Stimulated activated CD8-positive, alpha-beta memory T cell treated with anti-CD3 and anti-CD28 coated beads, Interleukin-7, amount 100 ng/mL, for 24 hours (primary cell): Measurements from ENCODE around the gene SRF.

Experiments used
- DNase-seq: peaks from one replicate; pipeline ENCODE4 v3.0.0-alpha.2; 2020; ENCODE audit warnings: low read depth

The SRF gene

DNA sequence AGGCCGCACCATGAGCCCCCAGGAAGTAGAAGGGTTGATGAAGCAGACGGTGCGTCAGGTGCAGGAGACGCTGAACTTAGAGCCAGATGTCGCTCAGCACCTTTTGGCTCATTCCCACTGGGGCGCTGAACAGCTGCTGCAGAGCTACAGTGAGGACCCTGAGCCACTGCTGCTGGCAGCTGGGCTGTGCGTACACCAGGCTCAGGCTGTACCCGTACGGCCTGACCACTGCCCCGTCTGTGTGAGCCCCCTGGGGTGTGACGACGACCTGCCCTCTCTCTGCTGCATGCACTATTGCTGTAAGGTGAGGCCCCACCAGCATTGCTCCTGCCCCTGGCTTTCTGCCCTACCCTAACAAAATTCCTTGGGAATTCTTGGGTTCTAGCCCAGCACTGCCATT is 45.1 kb downstream of the SRF start:
- no peak for DNase-seq

DNA sequence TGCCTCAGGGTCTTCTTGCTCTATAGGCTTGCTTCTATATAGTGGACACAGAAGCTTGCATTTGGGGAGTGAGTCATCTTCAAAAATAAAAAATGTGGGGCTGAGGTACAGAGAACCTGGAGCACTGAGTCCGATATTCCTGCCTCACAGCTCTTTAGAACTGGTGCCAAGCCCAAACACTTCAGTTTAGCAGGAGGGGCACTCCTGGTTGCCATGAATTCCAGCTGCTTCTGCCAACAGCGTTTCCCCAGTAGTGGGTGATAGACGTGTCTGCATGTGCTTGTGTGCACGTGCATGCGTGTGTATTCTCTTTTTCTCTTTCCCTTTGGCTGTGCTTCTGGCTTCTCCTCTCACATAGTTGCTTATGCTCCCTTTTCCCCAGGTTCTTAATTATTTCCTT is 46.3 kb downstream of the SRF start:
- DNase-seq: no peak

DNA sequence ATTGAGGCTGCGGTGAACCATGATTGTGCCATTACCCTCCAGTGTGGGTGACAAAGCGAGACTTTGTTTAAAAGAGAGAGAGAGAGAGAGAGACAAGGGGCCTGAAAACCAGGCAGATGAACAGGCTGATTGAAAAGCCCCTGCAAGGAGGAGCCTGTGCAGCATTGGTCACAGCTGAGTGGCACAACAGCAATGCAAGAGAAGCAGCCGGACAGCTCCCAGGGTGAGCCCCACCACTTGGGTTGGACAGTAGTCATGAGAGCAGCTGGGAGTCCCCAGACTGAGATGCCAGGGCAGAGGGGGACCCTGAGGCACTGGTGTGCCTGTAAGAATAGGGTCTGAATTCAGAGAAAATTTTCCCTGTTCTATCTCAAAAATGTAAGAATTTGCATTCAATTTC is 48.0 kb downstream of the SRF start:
- no peak for DNase-seq

DNA sequence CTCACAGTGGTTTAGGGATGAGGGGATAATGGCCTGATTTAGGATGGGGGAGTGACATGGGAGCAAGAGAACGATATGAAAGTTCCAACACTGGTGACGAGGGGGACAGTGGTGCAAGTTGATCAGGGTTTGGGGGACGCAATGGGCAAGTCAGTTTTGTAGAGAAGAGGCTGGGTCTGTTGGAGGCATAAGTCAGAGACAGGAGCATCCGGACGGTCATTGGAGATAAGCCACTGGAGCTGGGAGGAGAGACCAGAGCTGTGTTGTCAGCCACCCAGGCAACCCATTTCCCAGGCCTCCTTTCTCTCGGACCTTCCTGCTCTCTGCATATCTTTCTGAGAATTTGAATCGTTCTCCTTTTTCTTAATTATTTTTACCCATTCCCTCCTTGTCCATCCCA is 48.7 kb downstream of the SRF start:
- no peak for DNase-seq

DNA sequence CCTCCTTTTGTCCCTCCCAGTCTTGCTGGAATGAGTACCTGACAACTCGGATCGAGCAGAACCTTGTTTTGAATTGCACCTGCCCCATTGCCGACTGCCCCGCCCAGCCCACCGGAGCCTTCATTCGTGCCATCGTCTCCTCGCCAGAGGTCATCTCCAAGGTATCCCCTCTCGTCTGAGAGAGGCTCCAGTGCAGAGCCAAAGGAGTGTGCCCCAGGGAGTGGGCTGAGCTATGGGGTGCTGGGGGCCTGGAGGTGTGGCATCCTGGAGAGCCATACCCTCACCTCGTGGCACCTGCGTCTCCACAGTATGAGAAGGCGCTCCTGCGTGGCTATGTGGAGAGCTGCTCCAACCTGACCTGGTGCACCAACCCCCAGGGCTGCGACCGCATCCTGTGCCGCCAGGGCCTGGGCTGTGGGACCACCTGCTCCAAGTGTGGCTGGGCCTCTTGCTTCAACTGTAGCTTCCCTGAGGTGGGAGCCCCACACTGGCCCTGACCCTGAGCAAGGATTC is 49.4 kb downstream of the SRF start:
- DNase-seq: no peak

DNA sequence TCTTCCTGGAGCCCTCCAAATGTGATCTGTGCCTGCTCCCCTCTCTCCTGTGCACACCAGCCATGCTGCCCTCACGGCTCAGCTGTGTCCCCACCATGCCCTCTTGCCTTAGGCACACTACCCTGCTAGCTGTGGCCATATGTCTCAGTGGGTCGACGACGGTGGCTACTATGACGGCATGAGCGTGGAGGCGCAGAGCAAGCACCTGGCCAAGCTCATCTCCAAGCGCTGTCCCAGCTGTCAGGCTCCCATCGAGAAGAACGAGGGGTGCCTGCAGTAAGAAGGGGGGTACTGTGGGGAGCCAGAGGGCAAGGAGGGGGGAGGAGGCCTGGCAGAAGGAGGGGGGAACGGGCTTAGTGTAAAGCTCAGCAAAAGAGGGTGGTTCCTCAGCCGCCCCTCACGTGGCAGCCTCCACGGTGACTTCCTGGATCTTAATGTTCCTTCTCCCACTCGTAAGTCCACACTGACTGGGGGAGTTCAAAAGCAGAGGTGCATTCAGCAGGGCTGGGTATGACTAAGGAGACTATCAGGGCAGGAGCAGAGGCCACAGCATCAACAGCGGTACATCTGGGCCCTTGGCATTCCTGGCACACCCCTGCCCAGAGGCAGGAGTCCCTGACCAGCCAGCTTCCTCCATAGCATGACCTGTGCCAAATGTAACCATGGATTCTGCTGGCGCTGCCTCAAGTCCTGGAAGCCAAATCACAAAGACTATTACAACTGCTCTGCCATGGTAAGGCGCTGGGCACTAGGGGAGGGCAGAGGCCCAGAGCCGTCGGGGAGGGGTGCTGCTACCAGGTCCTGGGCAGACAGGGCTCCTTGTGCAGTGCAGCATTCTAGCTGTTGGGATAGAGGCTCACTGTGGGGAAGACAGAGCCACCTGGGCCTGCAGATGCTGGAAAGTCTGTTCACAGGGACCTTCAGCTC is 50.2 kb downstream of the SRF start:
- no peak for DNase-seq

DNA sequence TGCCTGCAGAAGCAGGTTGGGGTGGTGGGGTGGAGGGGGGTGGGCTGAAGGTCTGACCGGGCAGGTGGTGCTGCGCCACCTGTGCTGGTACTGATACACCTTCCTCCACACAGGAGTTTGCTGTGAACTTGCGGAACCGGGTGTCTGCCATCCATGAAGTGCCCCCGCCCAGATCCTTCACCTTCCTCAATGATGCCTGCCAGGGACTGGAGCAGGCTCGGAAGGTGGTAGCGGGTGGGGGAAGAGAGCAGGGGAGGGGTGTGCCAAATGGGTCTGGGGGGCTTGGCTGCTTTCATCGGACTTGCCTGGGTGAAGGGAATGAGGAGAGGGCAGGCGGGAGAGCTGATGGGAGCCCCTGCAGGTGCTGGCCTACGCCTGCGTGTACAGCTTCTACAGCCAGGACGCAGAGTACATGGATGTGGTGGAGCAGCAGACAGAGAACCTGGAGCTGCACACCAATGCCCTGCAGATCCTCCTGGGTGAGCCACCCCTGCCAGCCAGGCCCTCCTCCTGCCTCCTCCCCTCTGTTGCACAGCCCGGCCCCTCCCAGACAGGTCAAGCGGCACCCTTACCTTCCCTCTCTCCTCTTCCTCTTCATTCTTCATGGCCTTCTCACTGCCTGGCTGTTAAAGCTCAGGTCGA is 51.5 kb downstream of the SRF start:
- no peak for DNase-seq

DNA sequence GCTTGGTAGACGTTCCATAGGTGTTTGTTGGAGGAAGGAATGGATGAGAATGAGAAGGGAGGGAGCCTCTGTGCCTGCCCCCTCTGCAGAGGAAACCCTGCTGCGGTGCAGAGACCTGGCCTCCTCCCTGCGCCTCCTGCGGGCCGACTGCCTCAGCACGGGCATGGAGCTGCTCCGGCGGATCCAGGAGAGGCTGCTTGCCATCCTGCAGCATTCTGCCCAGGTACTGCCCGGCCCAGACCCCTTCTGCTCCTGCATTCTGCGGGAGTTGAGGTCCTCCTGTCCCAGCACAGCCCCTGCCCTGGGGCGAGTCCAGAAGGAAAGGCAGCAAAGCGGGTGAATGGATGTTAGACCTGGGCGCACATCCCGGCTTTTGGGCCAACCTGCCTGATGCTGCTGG is 52.1 kb downstream of the SRF start:
- DNase-seq: no peak

DNA sequence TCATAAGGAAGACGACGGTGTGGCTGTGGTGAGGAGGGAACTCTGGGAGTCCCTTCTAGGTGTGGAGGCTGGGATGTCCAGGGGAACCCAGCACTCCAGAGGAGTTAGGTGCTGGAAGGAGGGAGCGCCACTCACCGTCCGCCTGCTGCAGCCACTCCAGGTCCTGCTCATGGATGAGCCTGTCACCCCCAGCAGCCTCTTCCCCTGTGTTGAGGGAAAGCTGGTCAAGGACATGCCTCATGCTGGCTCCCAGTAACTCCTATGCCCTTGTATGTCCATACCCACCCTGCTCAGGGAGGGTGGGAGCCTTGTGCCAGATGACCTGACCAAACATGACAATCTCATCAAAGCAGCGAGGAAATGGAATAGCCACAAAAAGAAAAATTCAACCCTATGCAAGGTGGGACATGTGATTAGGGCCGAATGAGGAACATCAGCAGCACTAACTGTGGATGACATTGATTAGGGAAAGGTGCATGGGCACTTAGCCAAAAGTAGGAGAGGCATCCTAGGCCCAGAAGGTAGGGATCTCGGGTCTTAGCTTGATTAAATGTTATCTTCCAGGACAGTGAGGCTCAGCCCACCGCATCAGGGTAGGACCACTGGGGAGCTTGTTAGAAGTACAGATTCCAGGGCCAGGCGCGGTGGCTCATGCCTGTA is 55.3 kb downstream of the SRF start:
- DNase-seq: no peak

DNA sequence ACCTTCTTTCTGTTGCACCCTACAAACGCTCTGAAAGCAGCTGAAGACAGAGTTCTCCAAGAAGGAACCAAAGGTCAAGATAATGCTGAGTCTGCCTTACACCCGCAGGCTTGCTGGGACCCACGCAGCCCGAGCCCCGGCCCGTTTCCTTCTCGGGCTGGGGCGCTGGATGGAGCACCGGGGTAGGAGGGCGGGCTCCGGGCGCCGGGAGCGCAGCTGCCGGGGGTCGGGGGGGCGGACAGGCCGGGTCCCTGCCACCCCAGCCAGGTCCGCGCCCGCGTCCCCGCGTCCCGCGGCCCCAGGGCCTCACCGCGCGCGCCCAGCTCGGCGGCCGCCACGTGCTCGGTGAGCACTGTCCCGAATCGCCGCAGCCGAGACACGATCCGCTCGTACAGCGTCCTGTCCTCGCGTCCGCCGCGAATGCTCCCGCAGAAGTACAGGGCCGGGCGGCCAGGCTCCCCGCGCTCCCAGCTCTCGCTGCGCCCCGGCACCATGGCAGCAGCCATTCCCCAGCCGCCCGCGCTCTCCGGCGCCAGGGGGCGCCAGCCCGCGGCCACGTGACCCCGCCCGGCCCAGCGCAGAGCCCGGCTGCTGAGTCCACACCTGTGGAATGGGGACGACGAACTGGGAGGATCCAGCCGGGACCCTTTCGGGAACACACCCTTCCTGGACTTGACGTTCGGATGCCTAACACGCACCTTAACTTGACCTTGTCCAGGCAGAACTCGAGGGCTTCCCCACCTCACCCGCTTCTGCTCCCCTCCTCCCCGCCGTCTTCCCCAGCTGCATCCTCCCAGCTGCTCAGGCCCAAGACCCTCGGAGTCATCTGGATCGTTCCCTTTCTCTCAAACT is 58.1 kb downstream of the SRF start, which contains the start of gene DNPH1:
Gene DNPH1, minus strand, starts transcription at position 531 of the 852 bp plus-strand sequence. Its CDS starts 25 bp downstream, at position 506.
- DNase-seq: peak; percentile 63

DNA sequence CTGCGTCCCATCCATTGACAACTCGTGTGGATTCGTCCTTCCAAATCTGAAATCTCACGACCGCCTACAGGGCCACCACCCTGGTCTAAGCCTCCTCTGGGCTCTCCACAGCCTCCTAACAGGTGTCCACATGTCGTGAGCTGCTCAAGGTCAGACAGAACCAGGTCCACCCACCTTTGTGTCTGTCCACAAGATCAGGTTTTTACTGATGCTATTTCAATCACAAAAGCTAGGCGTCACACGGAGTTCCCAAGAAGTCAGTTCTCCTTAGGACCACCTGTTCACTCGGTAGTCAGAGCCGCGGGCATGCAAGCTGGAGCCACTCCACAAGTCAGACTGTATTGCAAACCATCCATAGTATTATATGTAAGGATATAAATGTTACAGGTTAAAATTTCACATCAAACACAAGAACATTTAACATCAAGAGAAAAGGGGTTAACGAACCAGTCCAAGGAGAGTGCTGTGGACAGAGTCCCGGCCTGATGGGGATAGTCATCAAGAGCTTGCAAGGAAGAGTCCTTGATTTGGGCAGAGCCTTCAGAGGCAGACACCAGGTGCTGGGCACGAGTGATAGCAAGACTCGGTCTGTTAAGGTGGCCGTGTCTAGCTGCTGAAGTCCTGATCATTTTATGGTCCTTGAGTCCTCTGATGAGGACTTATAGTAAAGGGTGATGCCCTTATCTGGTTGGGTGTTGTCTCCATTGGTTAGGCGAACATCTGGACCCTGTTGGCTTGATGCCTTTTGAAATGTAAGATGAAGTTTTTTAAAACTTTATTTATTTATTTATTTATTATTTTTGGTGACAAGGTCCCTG is 58.9 kb downstream of the SRF start:
- DNase-seq: no peak

DNA sequence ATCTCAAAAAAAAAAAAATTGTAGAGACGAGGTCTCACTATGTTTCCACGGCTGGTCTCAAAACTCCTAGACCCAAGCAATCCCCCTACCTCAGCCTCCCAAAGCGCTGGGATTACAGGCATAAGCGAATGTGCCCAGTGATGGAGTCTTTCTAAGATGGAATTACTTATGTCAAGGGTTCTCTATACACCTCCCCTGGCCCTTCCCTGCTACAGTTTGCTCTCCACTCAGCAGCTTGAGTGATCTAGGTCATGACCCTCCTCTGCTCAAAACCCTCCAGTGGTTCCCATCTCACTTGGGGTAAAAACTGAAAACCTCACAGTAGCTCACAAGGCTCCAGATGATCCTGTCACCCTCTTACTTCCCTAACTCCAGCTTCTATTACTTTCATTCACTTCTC is 60.0 kb downstream of the SRF start:
- DNase-seq: no peak
